Activated CD4-positive, alpha-beta T cell treated with anti-CD3 and anti-CD28 coated beads for 36 hours (primary cell): ENCODE measurements around the gene MOGAT2. TPM values are rescaled to one million over a fixed set of nuclear protein-coding genes. Genes with fewer than 3 reads are reported as not detected.

Experiments used
- ATAC-seq: fragments of 200-7000 bp; cut with Tn5 transposase; one replicate; pipeline ENCODE4 v1.10.0; 2021; ENCODE audit warnings: mild to moderate bottlenecking, moderate library complexity
- CTCF ChIA-PET: fragments of 350-600 bp; sonication (Branson Sonifier 250); formaldehyde crosslinking; loops from one replicate; lab custom pipeline; 2021; ENCODE audit warnings: antibody characterized with exemption; lab: Charles Lee
- POLR2A ChIA-PET: fragments of 350-600 bp; sonication (Branson Sonifier 250); formaldehyde crosslinking; loops from one replicate; lab custom pipeline; 2021; ENCODE audit warnings: antibody characterized with exemption, inconsistent platforms; lab: Charles Lee
- DNase-seq: peaks from one replicate; pipeline ENCODE4 v3.0.0-alpha.2; 2020
- H3K27ac Mint-ChIP-seq: one replicate; pipeline ENCODE4 v1.8.0; 2021; ENCODE audit warnings: mixed read lengths
- H3K27me3 Mint-ChIP-seq: one replicate; pipeline ENCODE4 v1.8.0; 2021; ENCODE audit warnings: mixed read lengths
- H3K36me3 Mint-ChIP-seq: one replicate; pipeline ENCODE4 v1.8.0; 2021; ENCODE audit warnings: low read depth, mixed read lengths
- H3K4me1 Mint-ChIP-seq: one replicate; pipeline ENCODE4 v1.8.0; 2021; ENCODE audit warnings: mixed read lengths
- H3K4me3 Mint-ChIP-seq: one replicate; pipeline ENCODE4 v1.8.0; 2021; ENCODE audit warnings: mild to moderate bottlenecking, moderate library complexity, mixed read lengths
- H3K9me3 Mint-ChIP-seq: one replicate; pipeline ENCODE4 v1.8.0; 2021; ENCODE audit warnings: low read depth, mixed read lengths
- intact Hi-C, 2 experiments: fragments of 100-400 bp; cut with DNase I in 1 of 2; cut with micrococcal nuclease in 1 of 2; formaldehyde crosslinking; loops; one replicate each; pipeline versions ENCODE4 v1.14.2 to v1.15.1; 2022 to 2024; cut with DNase I, micrococcal nuclease
- total RNA-seq, 2 experiments: library from RNA; stranded (reverse); gene quantifications; one replicate each; pipeline ENCODE4 v1.2.3, GENCODE V29; 2021

MOGAT2 gene
- total RNA-seq, 2 experiments from 2014 or later = not detected

DNA sequence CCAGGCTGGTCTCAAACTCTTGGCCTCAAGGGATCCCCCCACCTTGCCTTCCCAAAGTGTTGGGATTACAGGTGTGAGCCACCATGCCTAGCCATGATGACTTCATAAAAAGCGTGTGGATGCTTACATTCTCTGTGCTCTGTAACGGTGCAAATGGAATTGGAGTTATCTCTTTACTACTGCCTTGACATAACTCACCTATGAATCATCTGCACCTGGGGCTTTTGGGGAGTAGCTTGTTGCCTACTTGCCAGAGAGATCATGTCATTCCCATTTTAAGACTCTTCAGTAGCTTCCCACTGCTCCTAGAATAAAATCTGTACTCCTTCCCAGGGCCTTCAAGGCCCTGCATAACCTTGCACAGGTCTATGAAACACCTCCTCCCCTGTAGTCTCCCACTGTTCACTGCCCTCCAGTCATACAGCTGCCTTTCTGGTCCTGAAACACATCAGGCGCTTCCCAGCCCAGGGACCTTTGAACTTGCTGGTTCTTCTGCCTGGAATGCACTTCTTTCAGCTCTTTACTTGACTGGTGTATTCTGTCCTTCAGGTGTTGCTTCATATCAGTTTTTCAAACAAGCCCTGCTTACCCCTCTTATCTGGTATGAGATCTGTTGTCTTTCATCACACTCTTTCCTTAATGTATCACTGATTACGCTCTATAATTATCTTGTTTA lies 19.6 kb upstream of the MOGAT2 start:
- no peaks in the 10 kb centered on the region for H3K4me1 Mint-ChIP-seq
- H3K27me3 Mint-ChIP-seq = peaks cover 44% of the 10 kb centered on the region
- CTCF ChIA-PET = interaction anchor here (0.6 to 0.8 kb wide), 4 partner anchors 8 to 19 kb away, joined by 3 to 6 read pairs (median 3); no protein-coding TSS in a partner anchor
- H3K4me3 Mint-ChIP-seq = no peak overlapping the region
- ATAC-seq = no peak
- no peaks in the 10 kb centered on the region for H3K36me3 Mint-ChIP-seq
- no peak for DNase-seq
- POLR2A ChIA-PET = no interaction called here
- intact Hi-C loops = no loop called here
- no peaks in the 10 kb centered on the region for H3K9me3 Mint-ChIP-seq
- H3K27ac Mint-ChIP-seq = no peak overlapping the region

DNA sequence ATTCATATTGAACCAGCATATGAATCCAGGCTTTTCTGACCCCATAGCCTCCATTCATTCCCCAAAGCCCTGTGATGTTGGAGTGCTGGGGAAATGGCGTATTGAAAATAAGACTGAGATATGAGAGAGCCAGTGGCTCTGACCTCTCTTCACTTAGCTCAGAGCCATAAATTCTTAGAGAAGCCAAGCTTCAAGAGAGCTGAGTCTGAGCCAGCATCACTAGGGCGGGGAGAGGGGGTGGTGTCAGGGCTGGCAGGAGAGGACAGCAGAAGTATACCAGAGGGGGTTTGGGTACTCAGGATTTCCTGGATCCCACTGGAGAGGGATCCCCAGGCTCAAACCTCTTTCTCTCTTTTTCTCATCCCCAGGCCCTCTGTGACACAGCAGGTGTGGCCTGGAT lies 16.7 kb upstream of the MOGAT2 start:
- ChIA-PET POLR2A (no interaction called here), CTCF (no interaction called here)
- Mint-ChIP-seq H3K9me3 (no peaks in the 10 kb centered on the region), H3K4me3 (no peak overlapping the region), H3K36me3 (no peaks in the 10 kb centered on the region), H3K4me1 (peaks cover 5% of the 10 kb centered on the region), H3K27ac (no peak overlapping the region), H3K27me3 (peaks cover 33% of the 10 kb centered on the region)
- intact Hi-C loops = no loop called here
- ATAC-seq (no peak), DNase-seq (no peak)

DNA sequence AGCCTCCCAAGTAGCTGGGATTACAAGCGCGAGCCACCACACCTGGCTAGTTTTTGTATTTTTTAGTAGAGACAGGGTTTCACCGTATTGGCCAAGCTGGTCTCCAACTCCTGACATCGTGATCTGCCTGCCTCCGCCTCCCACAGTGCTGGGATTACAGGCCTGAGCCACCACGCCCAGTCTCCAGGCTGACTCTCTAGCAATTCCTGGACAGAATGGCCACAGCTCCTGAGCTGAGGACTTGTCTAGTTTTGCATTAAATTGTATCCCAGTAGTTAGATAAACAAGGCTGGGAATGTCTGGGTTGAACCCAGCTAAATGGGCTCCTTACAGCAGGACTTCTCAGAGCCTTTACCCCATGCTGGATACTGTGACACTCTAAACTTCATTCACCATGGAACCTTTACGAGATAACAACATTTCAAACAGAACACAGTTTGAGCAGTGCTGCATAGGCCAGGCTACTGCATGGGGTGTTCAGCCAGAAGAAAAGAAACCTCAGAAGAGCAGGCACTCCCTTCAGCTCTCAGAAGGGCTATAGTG lies 13.9 kb upstream of the MOGAT2 start:
- H3K9me3 Mint-ChIP-seq = no peaks in the 10 kb centered on the region
- CTCF ChIA-PET = no interaction called here
- no peaks in the 10 kb centered on the region for H3K36me3 Mint-ChIP-seq
- no peak overlapping the region for H3K27ac Mint-ChIP-seq
- POLR2A ChIA-PET = no interaction called here
- H3K4me3 Mint-ChIP-seq = no peak overlapping the region
- intact Hi-C loops = no loop called here
- peaks cover 10% of the 10 kb centered on the region for H3K4me1 Mint-ChIP-seq
- ATAC-seq (no peak), DNase-seq (no peak)
- peaks cover 15% of the 10 kb centered on the region for H3K27me3 Mint-ChIP-seq

DNA sequence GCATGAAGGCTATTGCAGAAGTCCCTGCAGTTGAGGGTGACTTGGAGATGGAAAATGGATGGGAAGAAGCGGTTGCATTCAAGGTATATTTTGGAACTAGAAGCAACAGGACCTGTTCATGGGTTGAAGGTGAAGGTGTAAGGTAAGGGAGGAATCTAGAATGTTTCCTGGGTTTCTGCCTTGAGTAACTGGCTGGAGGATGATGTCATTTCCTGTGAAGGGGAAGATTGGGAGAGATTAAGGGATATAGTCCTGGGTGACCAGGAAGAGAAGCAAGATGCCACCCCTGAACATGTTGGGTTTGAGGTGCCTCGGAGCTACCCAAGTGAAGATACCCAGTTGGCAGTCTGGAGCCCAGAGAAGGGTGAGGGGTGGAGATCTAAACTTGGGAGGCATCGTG lies 12.1 kb upstream of the MOGAT2 start:
- ChIA-PET POLR2A (no interaction called here), CTCF (interaction anchor here (0.6 to 2.6 kb wide), 31 partner anchors 8 to 943 kb away, joined by 3 to 8 read pairs (median 3); partner anchors contain the start of gene MAP6)
- Mint-ChIP-seq H3K9me3 (no peaks in the 10 kb centered on the region), H3K4me1 (peaks cover 10% of the 10 kb centered on the region), H3K4me3 (no peak overlapping the region), H3K27ac (no peak overlapping the region), H3K36me3 (no peaks in the 10 kb centered on the region), H3K27me3 (peaks cover 7% of the 10 kb centered on the region)
- DNase-seq (no peak), ATAC-seq (no peak)
- intact Hi-C loops = loop anchor here in 1 of 2 experiments (5.0 kb wide), 1 partner anchor 162 kb away; no protein-coding TSS in a partner anchor

DNA sequence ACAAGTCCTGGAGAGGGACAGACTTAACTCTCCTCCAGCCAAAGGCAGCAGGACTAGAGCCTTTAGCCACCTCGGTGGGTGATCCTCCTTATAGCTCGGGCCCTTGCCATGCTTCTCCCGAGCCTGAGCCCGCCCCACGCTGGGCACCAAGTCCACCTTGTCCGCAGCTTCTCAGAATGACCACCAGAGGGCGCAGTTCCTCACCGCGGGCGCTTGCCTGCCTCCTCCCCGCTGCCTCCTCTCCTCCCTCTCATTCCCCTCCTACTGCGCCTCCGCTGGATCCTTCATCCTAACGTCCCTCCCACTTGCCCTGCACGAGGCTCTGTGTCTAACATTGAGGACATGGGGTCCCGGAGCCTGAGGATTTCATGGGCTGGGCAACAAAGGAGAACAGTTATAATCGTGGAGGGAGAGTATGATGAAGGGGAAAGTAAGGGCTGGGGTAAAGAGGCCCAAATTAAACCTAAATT lies 11.3 kb upstream of the MOGAT2 start:
- Mint-ChIP-seq H3K27me3 (peaks cover 9% of the 10 kb centered on the region), H3K4me1 (peaks cover 10% of the 10 kb centered on the region), H3K4me3 (no peak overlapping the region), H3K9me3 (no peaks in the 10 kb centered on the region), H3K36me3 (no peaks in the 10 kb centered on the region), H3K27ac (no peak overlapping the region)
- peak; percentile 82 for DNase-seq
- POLR2A ChIA-PET = interaction anchor here (0.6 kb wide), 1 partner anchor 236 kb away, joined by 3 read pairs; no protein-coding TSS in a partner anchor
- intact Hi-C loops = loop anchor here in 1 of 2 experiments (1.0 to 5.0 kb wide), 2 partner anchors 161 to 612 kb away; no protein-coding TSS in a partner anchor
- CTCF ChIA-PET = interaction anchor here (0.6 to 2.6 kb wide), 33 partner anchors 8 to 943 kb away, joined by 3 to 8 read pairs (median 3); partner anchors contain the start of gene MAP6
- ATAC-seq = peak; percentile 96

DNA sequence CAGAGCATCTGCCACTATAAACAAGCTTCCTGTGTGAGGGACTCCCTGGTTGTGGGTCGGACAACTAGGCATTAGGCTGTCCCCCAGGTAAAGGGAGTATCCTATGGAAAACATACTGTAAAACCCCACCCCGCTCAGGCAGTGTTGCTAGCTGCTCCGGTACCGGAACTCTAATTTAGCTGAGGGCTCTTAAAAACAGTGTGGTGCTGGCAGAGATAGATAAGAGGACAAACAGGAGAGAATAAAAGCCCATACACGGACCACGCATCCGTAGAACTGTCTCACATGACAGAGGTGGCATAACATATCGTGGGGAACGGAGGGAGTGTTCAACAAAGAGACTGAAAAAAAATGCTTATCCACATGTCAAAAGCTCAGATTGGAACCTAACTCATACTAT lies 3.4 kb upstream of the MOGAT2 start:
- no peak overlapping the region for H3K27ac Mint-ChIP-seq
- H3K9me3 Mint-ChIP-seq = no peaks in the 10 kb centered on the region
- POLR2A ChIA-PET = no interaction called here
- DNase-seq (no peak), ATAC-seq (no peak)
- H3K4me3 Mint-ChIP-seq = no peak overlapping the region
- intact Hi-C loops = no loop called here
- CTCF ChIA-PET = interaction anchor here (0.6 to 2.7 kb wide), 5 partner anchors 8 to 629 kb away, joined by 3 to 11 read pairs (median 3); no protein-coding TSS in a partner anchor
- H3K27me3 Mint-ChIP-seq = peaks cover 7% of the 10 kb centered on the region
- no peaks in the 10 kb centered on the region for H3K4me1 Mint-ChIP-seq
- no peaks in the 10 kb centered on the region for H3K36me3 Mint-ChIP-seq

DNA sequence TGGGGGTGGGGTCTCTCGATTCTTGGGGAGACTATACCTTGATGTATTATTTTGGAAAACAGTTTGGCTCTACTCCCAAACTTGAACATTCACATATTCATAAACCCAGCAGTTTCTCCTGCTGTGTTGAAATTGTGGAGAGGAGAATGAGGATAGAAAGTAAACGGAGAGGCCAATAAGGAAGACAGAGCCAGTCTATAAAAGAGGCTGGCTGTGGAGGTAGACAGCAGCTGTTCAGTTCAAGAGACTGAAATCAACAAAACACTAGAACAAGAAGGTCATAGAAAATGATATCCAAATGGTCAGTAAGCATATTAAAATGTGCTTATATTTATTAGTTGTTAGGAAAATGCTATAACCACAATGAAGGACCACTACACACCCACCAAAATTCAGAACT lies 1.9 kb upstream of the MOGAT2 start:
- ATAC-seq (no peak), DNase-seq (no peak)
- H3K27me3 Mint-ChIP-seq = peaks cover 7% of the 10 kb centered on the region
- H3K4me1 Mint-ChIP-seq = no peaks in the 10 kb centered on the region
- no peak overlapping the region for H3K4me3 Mint-ChIP-seq
- H3K27ac Mint-ChIP-seq = no peak overlapping the region
- intact Hi-C loops = no loop called here
- H3K9me3 Mint-ChIP-seq = no peaks in the 10 kb centered on the region
- H3K36me3 Mint-ChIP-seq = no peaks in the 10 kb centered on the region
- ChIA-PET CTCF (no interaction called here), POLR2A (no interaction called here)

DNA sequence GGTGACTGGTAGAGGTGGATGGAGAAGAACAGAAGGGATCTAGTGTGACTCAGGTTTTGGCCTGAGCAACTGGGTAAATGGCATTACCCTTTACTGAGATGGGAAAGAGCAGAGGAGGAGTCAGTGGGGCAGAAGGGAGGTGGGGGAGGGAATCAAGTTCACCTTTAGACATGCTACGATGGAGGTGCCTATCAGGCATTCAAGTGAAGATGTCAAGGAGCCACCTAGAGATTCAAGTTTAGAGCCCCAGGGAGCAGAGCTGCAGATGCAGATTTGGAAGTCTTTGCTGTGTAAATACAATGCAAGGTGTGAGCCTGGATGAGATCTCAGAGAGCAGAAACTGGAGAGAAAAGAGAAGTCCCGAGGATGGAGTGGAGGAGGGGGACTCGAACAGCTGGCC lies 979 bp upstream of the MOGAT2 start:
- intact Hi-C loops = no loop called here
- no peak for DNase-seq
- H3K27ac Mint-ChIP-seq = no peak overlapping the region
- CTCF ChIA-PET = no interaction called here
- no peak overlapping the region for H3K4me3 Mint-ChIP-seq
- no peaks in the 10 kb centered on the region for H3K4me1 Mint-ChIP-seq
- peaks cover 5% of the 10 kb centered on the region for H3K27me3 Mint-ChIP-seq
- POLR2A ChIA-PET = no interaction called here
- H3K9me3 Mint-ChIP-seq = no peaks in the 10 kb centered on the region
- no peak for ATAC-seq
- no peaks in the 10 kb centered on the region for H3K36me3 Mint-ChIP-seq

DNA sequence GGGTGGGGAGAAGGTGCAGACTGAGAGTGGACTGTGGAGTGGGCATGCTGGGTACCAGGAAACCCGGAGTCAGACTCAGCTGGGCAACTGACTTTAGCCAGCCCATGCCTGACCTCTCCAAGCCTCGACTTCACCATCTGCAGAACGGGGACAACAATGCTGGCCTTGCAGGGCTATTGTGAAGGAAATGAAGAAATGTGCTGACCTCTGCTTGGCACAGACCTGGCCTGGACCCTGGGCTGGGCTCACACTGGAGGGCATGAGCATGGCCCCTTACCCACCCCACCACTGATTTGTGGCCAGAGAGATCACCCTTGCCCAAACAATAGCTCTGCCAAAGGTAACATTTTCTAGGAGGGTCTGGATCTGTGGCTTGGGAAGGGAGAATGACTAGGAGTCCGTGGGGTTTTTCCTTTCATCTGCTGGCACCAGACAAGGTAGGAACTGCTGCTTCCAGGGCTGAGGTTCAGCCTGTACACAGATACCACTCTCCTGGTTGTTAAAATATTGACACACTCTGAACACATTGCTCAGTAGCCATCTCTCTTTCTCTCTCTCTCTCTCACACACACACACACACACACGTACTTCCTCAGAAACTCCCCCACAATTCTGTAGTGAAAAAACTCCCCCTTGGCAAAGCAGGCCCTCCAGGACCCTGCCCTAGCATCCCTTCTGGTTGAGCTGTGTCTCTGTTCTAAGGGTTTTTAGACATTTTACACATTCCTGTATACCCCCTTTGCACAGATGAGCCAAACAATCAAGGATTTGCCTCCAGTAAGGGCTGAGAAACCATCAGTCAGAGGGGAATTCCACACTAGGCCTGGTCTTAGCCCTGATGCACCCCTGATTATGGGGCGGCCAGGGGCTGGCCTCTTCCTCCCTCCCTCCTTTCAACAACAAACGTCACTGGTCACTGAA lies 1.0 kb downstream of the MOGAT2 start:
- DNase-seq (no peak), ATAC-seq (no peak)
- H3K4me3 Mint-ChIP-seq = no peak overlapping the region
- no peaks in the 10 kb centered on the region for H3K36me3 Mint-ChIP-seq
- ChIA-PET POLR2A (no interaction called here), CTCF (interaction anchor here (0.7 to 0.8 kb wide), 2 partner anchors 23 to 581 kb away, joined by 3 to 4 read pairs; no protein-coding TSS in a partner anchor)
- no peaks in the 10 kb centered on the region for H3K4me1 Mint-ChIP-seq
- intact Hi-C loops = no loop called here
- H3K27ac Mint-ChIP-seq = no peak overlapping the region
- H3K9me3 Mint-ChIP-seq = no peaks in the 10 kb centered on the region
- peaks cover 5% of the 10 kb centered on the region for H3K27me3 Mint-ChIP-seq

DNA sequence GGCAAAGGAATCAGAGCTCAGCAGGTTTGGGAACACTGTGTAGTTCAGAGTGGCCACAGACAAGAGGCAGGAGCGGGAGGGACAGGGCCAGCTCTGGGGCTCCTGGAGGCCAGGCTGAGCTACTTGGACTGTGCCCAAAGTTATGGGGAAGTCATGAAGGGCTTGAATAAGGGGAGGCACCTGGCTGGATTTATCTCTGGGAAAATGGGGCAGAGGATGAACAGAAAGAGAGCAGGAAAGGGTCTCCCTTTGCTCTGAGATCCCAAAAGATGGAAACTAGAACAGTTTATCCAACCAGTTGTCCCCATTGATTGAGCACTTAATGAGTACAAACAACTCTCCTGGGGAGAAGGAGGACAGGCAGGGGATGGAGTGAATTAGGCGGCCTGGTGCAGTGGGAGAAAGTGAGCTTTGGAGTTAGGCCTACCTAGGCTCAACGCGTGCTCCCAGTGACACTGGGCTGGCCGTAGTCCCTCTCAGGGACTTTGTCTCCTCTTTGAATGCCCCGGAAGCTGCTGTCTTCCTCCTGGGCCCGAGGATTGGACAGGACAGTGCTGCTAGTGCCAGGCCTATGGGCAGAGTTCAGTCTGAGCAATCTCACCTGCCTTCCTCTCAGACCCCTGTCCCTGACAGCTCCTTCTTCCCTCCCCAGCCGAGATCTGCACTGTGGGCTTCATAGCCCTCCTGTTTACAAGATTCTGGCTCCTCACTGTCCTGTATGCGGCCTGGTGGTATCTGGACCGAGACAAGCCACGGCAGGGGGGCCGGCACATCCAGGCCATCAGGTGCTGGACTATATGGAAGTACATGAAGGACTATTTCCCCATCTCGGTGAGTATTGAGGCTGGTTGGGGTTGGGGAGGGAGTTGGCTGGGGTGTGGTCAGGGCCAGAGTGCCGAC lies 2.0 kb downstream of the MOGAT2 start:
- H3K4me3 Mint-ChIP-seq = no peak overlapping the region
- intact Hi-C loops = loop anchor here (5.0 kb wide), 2 partner anchors 48 to 598 kb away; partner anchors contain the start of gene DGAT2 (in 1 of the 2)
- H3K27ac Mint-ChIP-seq = no peak overlapping the region
- ATAC-seq (no peak), DNase-seq (no peak)
- peaks cover 2% of the 10 kb centered on the region for H3K27me3 Mint-ChIP-seq
- no peaks in the 10 kb centered on the region for H3K9me3 Mint-ChIP-seq
- ChIA-PET CTCF (interaction anchor here (0.7 to 0.8 kb wide), 2 partner anchors 14 to 582 kb away, joined by 3 read pairs; no protein-coding TSS in a partner anchor), POLR2A (no interaction called here)
- no peaks in the 10 kb centered on the region for H3K36me3 Mint-ChIP-seq
- no peaks in the 10 kb centered on the region for H3K4me1 Mint-ChIP-seq
